GM18858 (cell line): ENCODE results near the gene GIMD1.
"Not testable (repeated sequence)": the region's sequence is repeated elsewhere in the genome, so short reads cannot be mapped to it uniquely, and the experiment has no call there.

ENCODE experiments used
- ATAC-seq: cut with Tn5 transposase; IDR thresholded peaks from one replicate; pipeline ENCODE4 v1.9.1; 2021; ENCODE audit not compliant: unreplicated experiment

Gene GIMD1

DNA sequence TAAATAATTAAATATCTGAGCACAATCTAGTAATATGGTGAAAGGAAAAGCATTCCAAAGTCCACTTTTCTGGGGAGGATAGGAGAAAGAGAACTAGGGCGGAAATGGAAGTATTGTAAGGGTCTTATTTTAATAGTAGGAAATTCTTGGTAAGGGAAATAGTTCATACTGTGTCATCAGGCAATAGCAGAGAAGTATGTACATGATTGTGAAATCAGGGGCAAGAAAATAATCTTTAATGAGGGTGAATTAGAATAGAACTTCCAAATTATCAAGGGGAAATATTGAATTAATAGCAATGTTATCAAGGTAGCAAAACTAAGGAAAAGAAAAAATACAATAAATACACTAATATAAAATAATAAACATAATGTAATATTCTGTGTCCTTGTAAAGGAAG is 14.8 kb downstream of the GIMD1 start:
- ATAC-seq = no peak

DNA sequence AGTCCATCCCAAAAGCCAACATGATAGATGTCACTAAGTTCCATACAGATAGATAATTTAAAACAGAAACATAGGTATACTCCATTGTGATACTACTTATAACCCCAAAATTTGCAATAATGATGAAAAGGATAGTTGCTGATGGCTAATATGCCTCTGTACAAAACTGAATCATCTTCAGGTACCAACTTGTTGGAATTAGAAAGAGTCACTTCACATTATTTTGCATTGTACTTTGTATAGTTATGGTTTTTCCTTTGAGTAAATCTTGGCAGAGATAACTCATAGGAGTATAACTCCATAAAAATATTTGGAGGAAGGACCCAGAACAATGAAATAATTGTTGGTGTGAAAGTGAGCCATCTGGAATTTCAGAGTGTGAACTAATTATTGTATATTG is 17.6 kb downstream of the GIMD1 start:
- ATAC-seq = no peak

DNA sequence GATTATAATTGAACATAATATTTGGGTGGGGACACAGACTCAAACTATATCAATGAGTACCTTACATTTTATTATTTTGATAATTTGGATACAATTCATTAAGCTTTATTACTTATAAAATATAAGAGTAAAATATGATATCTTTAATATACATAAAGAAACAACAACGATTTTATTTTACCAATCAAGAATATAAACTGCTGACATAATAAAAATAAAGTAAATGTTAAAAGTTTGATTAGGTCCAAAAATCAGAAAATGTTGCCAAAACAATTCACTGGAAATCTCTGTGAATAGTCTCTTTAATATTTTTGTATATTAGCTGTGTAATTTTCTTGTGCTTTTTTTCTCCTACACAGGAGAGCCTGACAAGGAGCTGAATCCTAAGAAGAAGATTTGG is 21.4 kb downstream of the GIMD1 start:
- ATAC-seq = no peak

DNA sequence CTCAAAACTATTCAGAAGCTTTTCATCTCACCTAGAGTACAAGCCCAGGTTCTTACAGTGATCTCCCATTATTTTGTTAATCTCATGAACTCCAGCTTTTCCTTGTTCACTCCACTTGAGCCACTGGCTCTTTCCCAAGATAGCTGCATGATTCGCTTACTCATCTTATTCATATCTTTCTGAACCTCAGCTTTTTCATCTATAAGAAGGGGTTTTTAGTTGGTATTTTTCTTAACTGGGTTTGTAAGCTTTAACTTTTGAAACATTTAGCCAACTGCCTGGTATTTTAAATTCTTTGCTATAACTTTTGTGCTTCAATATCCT is 24.0 kb downstream of the GIMD1 start:
- ATAC-seq = no peak

DNA sequence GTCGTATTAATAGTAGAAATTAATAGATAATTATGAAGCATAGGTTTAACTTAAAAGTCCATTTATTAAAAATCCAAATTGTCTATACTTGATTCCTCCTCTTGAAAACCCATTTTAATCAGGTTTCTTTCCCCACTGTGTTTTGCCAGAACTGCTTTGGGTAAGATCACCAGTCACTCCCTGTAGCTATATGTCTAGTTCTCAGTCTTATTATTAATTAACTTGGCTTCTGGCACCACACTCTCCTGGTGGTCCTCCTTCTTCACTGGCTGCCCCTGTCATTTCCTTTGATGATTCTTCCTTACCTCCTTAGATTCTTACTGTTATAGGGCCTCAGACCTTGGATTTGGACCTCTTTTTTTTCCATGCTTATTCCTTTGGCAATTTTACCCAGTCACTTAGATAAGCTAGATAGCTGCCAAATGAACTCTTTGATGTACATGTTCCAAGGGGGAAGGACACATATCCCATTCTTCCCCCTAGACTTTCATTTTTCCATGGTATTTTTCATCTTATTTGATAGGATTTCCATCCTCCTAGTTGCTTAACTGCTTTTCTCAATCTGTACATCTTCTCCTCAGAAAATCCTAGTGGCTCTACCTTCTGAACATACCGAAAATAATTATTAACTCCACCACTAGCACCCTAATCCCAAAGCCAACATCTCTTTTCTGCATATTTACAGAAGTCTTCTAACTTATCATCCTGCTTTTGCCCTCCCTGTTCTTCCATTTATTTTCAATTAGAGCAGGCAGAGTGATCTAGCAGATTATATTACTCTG is 24.5 kb downstream of the GIMD1 start:
- ATAC-seq = no peak

DNA sequence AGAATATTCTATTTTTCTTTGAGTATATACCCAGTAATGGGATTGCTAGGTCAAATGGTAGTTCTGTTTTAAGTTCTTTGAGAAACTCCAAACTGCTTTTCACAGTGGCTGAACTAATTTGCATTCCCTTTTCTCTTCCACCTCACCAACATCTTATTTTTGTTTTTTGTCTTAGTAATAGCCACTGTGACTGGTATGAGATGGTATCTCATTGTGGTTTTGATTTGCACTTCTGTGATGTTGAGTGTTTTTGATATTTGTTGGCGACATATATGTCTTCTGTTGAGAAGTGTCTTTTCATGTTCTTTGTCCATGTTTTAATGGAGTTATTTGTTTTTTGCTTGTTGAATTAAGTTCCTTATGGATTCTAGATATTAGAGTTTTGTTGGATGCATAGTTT is 27.8 kb downstream of the GIMD1 start:
- no peak for ATAC-seq

DNA sequence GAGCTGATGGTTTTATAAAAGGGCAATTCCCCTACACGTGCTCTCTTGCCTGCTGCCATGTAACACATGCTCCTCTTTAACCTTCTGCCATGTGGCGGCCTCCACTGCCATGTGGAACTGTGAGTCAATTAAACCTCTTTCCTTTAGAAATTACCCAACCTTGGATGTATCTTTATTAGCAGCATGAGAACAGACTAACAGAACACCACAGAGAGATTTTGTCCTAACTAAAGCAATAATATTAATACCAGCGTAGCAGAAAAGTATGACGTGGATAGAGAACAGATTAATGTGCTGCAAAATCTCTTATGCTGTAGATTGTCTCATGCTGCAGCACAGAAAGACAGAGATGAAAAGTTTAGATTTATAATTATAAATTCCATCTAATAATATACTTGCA is 29.1 kb downstream of the GIMD1 start:
- no peak for ATAC-seq

DNA sequence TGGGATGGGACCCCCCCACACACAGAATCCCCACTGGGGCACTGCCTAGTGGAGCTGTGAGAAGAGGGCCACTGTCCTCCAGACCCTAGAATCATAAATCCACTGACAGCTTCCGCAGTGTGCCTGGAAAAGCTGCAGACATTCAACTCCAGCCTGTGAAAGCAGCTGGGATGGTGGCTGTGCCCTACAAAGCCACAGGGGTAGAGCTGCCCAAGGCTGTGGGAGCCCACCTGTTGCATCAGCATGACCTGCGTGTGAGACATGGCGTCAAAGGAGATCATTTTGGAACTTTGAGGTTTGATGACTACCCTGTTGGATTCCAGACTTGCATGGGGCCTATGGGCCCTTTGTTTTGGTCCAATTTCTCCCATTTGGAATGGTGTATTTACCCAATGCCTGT is 29.9 kb downstream of the GIMD1 start:
- ATAC-seq = no peak

DNA sequence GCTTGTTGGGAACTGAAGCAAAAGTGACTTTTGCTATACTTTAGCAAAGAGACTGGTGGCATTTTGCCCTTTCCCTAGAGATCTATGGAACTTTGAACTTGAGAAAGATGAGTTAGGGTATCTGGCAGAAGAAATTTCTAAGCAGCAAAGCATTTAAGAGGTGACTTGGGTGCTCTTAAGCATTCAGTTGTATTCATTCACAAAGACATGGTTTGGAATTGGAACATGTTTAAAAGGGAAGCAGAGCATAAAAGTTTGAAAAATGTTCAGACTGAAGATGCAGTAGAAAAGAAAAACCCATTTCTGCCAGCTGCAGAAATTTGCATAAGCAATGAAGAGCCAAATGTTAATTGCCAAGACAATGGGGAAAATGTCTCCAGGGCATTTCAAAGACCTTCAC is 30.7 kb downstream of the GIMD1 start:
- ATAC-seq = no peak

DNA sequence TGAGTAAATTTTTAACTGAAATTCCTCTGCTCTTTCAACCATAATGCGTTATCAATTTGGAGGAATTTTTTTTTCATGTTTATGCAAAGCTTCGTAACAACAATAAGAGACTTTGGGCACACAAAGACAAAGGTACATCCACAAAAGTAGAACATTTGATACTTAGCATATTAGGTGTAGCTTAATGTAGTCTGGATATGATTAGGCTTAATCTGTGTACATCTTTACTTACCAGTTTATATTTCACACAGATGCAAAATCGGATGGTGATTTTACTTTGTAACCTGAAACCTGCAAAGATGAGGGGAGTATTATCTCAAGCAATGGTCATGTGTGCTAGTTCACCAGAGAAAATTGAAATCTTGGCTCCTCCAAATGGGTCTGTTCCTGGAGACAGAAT is 32.0 kb downstream of the GIMD1 start:
- no peak for ATAC-seq

DNA sequence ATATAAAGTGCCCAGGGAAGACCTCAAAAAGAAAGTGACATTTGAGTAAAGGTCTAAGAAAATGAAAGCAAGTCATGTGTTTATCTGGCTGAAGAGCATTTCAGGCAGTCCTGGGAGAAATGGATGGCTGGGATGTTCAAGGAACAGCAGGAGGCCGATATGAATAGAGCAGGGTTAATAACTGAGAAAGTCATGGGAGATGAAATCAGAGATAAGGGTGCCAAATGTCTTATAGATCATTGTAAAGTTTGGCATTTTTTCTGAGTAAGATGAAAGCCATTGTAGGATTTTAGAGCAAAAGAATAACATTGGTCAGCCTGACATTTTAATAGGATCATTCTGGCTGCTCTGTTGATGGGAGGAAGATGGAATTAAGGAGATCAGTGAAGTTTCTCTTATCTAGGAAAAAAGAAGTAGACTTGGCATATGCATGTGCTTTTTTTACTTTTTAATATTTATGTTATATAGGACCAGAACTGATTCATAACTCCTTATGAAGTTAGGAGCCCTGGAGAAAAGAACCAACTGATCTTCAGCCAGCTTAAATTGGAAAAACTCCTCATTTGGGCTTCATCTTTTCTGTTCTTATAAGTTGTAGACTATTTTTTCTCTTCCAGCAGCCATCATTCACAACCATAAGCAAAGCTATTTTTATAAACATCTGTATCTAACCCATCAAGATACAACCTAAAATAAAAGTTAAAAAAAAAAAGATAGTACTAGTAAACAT is 33.7 kb downstream of the GIMD1 start:
- ATAC-seq = no peak

DNA sequence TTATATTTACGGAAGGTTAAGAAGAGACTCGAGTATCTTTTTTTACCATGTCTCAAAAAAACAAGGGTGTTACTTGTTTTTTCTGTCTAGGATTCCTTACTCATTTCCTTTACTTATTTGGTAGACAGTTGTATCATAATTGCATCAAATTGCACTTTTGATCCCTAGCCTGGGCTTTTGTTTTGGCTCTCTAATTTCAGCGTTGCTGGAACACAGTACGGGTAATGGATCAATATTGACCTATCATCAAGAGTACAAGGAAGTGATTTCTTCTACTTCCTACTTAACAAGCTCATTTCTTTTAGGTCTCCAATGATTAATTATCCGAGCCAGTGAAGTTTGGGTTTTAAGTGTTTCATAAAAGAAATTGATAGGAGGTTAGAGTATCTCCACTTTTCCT is 35.4 kb downstream of the GIMD1 start:
- no peak for ATAC-seq

DNA sequence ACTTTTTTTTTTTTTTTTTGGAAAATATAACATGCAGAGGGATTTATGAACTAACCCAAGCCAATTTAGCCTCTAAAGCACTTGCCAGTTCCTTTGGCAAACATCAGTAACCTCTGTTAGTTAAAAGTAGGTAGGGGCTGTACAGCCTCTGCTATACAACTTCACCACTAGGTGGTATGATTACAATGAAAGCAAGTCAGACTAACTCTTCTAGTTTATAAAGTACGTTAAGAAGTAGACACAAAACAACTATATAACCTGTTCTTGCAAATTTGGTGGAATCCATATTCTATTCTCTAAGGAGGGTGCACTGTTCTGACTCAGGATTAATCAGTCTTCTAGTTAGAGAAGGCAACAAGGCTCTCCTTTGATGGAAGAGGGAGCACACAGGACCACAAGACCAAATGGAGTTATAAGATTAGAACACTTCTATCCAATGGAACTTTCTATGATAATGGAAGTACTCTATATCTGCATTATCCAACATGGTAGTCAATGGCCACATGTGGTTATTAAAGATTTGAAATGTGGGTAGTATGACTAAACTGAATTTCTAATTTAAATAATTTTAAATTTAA is 39.4 kb downstream of the GIMD1 start:
- ATAC-seq = peak; percentile 83

DNA sequence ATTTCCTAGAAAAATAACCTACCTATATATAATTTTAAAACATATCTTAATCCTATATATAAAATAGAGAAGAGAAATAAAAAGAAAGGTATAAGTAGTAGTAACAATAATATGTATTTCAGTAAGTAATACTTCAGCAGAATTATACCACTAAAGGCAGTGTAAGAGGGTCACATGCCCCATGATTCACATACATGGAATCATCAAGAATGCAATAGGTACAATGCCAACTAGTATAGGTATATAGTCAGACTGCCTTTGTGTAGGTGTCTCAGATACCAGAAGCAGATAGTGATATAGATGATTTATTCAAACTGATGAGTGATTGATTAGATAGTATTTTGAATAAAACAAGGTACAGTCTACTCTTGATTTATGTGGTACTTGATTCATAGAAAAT is 42.8 kb downstream of the GIMD1 start:
- no peak for ATAC-seq

DNA sequence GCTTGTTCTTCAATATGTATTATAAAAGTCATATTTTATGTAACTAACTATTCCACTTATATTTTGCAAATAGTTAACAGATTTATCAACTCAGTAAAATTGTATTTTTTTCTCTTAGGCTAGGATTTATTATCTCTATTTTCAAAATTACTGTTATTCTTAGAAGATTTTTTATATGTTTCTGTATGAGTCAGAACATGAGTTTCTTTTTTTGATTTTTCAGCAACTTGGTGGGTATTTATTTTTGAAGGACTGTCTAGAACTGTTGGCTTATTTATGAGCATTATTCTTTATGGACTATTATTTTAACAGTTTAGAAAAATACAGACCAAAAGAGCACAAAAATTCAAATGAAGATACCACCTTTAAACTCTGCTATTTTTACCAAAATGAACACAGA is 45.5 kb downstream of the GIMD1 start:
- ATAC-seq = no peak

DNA sequence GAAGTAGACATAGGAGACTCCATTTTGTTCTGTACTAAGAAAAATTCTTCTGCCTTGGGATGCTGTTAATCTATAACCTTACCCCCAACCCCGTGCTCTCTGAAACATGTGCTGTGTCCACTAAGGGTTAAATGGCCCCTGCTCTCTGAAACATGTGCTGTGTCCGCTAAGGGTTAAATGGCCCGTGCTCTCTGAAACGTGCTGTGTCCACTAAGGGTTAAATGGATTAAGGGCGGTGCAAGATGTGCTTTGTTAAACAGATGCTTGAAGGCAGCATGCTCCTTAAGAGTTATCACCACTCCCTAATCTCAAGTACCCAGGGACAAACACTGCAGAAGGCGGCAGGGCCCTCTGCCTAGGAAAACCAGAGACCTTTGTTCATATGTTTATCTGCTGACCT is 46.8 kb downstream of the GIMD1 start:
- ATAC-seq = not testable (repeated sequence)

DNA sequence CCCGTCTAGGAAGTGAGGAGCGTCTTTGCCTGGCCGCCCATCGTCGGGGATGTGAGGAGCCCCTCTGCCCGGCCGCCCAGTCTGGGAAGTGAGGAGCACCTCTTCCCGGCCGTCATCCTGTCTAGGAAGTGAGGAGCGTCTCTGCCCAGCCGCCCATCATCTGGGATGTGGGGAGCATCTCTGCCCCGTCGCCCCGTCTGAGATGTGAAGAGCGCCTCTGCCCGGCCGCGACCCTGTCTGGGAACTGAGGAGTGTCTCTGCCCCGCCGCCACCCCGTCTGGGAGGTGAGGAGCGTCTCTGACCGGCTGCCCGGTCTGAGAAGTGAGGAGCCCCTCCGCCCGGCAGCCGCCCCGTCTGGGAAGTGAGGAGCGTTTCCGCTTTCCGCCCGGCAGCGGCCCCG is 47.4 kb downstream of the GIMD1 start:
- not testable (repeated sequence) for ATAC-seq

DNA sequence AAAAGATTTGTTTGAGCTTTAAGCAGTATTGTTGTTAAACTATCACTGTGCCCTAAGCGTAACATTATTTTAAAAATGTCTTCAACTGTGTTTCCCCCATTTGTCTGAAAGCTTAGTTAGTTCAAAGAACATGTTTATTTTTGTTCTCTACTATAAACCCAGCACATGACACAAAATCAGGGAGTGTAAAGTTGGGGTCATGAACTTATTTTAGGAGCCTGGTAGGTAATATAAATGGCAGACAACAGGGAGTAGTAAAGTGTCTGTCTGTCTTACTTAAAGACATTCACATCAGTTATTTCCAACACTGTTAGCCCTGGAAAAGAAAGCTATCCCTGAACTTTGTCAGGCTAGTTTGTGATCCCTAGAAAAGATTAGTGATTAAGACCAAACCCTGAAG is 48.3 kb downstream of the GIMD1 start:
- no peak for ATAC-seq

DNA sequence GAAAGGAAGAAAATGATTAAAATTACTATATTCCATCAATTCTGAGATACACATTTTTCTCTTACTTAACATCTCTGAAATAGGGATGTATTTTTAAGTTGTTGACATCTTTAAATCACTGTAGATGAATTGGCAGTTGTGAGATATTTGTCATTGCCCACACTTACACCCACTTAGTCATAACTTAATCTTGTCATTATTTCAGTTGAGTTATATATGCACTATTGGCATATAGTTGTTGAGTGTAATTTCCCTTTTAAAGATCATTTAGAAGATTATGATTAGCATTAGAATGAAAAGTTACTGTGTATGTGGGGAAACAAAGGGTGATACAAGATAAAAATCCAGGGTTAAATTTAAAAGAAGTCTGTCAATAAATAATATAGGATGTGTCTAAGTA is 50.1 kb downstream of the GIMD1 start:
- no peak for ATAC-seq

DNA sequence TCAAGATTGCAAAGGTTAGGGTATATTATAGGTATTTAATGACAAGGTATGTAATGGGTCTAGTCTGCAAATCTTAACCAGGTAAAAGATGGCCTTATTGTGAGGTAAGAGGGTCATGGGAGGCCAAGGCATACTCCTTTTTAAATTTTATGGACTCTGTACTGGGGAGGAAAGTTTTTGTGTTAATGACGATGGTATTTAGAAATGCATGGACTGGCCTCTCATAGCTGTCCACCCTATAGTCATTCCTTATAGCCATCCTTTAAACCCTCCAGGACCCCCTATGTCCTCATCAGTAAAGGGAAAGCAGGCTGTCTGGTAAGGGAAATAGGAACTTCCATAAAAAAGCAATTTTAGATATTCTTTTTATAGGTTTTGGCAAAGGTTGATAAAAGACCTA is 50.8 kb downstream of the GIMD1 start:
- no peak for ATAC-seq

DNA sequence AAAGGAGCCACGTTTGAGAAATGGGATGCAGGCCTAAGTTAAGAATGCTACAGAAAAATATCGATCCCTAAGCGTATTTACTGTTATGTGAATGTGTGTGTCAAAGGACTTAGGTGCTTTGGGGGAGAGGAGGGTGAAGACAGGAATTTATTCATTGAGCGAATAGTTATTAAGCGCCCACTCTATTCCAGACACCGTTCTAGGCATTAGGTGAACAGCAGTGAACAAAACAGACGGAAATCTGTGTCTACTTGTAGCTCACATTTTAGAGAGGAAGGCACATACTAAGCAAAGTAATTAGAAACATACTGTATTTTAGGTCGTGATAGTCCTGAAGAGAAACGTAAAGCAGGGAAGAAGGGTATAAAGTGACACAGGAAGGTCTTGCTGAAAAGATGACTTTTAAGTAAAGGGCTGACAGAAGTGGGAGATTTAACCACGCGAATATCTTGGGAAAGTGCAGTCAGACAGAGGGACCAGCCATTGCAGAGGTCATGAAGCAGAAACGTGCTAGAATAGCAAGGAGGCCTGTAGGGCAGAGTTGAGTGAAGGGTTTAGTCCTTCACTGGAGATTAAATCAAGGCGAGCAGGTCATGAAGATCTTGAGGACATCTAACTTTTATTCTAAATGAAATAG is 51.7 kb downstream of the GIMD1 start:
- no peak for ATAC-seq
